ENCODE results near the gene LDB3.

GRCh38 chr10:86652361-86653202 lies 15.7 kb upstream of the LDB3 start:
- TF ChIP-seq CTCF (optimal IDR thresholded peaks at IDR 0.05 in 1 of 3, IDR thresholded peaks at IDR 0.05 in 1 of 3, conservative IDR thresholded peaks at IDR 0.05 in 1 of 3; ENCODE audit: extremely low read depth in 1 of 3, insufficient read depth in 2 of 3, low read length in 3 of 3) (no peak), EZH2 (IDR thresholded peaks at IDR 0.05; ENCODE audit: low read length) (no peak)

Measured in keratinocyte (primary cell).